ENCODE data around the gene NINJ2.
"Not testable (repeated sequence)": the region's sequence is repeated elsewhere in the genome, so short reads cannot be mapped to it uniquely, and the experiment has no call there.

The NINJ2 gene

GRCh38 chr12:639988-640387 lies 23.3 kb downstream of the NINJ2 start:
- no peak for DNase-seq

GRCh38 chr12:639566-639965 lies 23.7 kb downstream of the NINJ2 start:
- DNase-seq, result no peak

GRCh38 chr12:638953-639557 lies 24.2 kb downstream of the NINJ2 start:
- no peak for DNase-seq

- no peak for DNase-seq
These were observed 26.6 kb downstream of the NINJ2 start for GRCh38 chr12:636632-637031.

GRCh38 chr12:633731-634130 lies 29.5 kb downstream of the NINJ2 start:
- DNase-seq, result no peak

- no peak for DNase-seq
These were observed 31.0 kb downstream of the NINJ2 start for GRCh38 chr12:632102-632696.

GRCh38 chr12:630656-631632 lies 32.3 kb downstream of the NINJ2 start:
- no peak for DNase-seq

- DNase-seq, result not testable (repeated sequence)
These were observed 34.5 kb downstream of the NINJ2 start for GRCh38 chr12:628742-629078.

GRCh38 chr12:627863-628741 lies 35.1 kb downstream of the NINJ2 start:
- DNase-seq, result no peak

GRCh38 chr12:627285-627684 lies 36.0 kb downstream of the NINJ2 start:
- no peak for DNase-seq

GRCh38 chr12:625998-626397 lies 37.2 kb downstream of the NINJ2 start:
- DNase-seq, result no peak

- no peak for DNase-seq
These were observed 39.3 kb downstream of the NINJ2 start for GRCh38 chr12:623865-624372.

GRCh38 chr12:623172-623864 lies 39.9 kb downstream of the NINJ2 start:
- DNase-seq, result no peak

- no peak for DNase-seq
These were observed 40.8 kb downstream of the NINJ2 start for GRCh38 chr12:622416-622815.

- no peak for DNase-seq
These were observed 43.9 kb downstream of the NINJ2 start for GRCh38 chr12:619346-619745.

- no peak for DNase-seq
These were observed 44.6 kb downstream of the NINJ2 start for GRCh38 chr12:618605-619004.

- no peak for DNase-seq
These were observed 45.8 kb downstream of the NINJ2 start for GRCh38 chr12:617304-617915.

GRCh38 chr12:615620-616019 lies 47.6 kb downstream of the NINJ2 start:
- no peak for DNase-seq

- no peak for DNase-seq
These were observed 48.8 kb downstream of the NINJ2 start for GRCh38 chr12:614411-614970.

- no peak for DNase-seq
These were observed 49.2 kb downstream of the NINJ2 start for GRCh38 chr12:613996-614395.

- no peak for DNase-seq
These were observed 50.4 kb downstream of the NINJ2 start for GRCh38 chr12:612886-613285.

Data from SHP77 treated with DMSO at 0.1 percent for 48 hours (cell line).